Activated CD8-positive, alpha-beta memory T cell treated with anti-CD3 and anti-CD28 coated beads for 48 hours (primary cell): ENCODE measurements around the gene AKT1.
A peak's percentile ranks its signal among the peaks of the same experiment; 100 is the strongest.
"Not testable (repeated sequence)": the region's sequence is repeated elsewhere in the genome, so short reads cannot be mapped to it uniquely, and the experiment has no call there.

Experiments used
- DNase-seq, 3 experiments: peaks; one replicate each; pipeline ENCODE4 v3.0.0-alpha.2; 2020; ENCODE audit warnings: low read depth in 2 of 3, low spot score in 2 of 3

The AKT1 gene

DNA sequence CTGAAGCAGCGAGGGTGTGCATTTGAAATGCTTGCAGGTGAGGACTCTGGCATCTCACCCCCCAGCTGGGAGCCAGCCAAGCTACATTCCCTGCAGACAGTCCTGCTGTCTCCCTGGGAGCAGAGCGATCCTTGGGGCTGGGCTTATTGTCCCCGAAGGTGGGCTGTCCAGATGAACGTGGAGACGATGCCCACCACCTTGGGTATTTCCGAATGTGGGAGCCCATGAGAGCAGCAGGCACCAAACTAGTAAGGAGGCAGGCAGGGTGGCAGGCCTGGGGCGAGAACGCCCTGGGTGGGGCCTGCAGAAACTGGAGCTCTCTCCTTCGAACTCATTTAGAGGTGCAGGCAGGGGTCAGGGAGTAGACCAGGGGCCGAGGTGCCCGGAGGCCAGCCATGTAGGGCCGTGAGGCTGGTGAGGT, 23.8 kb upstream of the AKT1 start:
- no peak for DNase-seq

DNA sequence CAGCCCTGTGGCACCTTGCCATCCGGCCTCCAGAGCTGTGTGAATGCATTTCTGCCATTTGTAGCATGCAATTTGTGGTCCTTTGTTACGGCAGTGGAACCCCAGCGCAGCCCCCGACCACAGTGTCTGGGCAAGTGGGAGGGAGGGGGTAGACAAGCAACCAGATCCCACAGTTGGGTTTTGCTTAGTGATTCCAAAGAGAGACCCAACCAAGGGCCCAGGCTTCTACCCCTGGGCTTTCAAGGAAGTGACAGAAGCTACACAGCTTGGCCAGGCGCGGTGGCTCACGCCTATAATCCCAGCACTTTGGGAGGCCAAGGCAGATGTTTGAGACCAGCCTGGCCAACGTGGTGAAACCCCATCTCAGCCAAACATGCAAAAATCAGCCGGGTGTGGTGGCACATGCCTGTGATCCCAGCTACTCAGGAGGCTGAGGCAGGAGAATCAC, 23.2 kb upstream of the AKT1 start:
- DNase-seq = no peak

DNA sequence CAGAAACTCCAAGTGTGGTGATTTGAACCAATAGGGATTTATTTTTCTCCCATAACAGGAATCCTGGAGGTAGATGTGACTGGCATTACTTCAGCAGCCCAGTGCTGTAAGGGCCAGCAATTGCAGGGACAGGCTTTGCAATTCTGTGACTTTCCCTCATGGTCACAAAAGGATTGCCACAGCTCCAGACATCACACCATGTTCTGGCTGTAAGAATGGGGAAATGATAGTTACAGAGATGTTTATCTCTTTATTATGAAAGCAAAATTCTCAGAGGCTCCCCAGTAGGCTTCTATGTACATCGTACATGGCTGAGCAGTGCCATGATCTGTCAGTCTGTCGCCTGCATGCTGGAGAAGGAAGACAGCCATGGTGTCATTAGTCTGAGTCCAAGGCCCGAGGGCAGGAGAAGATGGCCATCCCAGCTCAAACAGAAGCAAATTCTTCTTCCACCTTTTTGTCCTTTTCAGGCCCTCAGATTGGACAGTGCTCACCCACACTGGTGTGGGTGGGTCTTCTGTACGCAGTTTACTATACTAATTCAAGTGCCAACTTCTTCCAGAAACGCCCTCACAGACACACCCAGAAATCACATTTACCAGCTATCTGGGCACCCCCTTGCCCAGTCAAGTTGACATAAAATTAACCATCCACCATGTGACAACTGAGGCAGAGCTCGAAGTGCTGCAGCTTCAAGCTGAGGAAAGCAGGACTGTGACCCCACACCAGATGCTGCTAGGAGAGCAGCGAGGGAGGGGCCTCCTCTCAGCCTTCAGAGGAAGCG, 22.6 kb upstream of the AKT1 start:
- no peak for DNase-seq

DNA sequence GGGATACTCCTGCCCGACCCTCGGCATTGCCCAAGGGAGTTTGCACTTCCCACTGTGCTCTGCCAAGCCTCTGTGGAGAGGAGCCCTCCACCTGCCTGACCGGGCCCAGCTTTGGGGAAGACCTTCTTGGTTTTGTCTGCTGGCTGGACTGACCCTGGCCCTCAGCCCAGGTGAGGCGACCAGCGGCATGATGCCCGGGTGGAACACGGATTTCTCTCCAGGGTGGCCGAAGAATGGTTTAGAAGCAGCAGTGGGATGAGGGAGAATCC, 21.0 kb upstream of the AKT1 start:
- DNase-seq = no peak

DNA sequence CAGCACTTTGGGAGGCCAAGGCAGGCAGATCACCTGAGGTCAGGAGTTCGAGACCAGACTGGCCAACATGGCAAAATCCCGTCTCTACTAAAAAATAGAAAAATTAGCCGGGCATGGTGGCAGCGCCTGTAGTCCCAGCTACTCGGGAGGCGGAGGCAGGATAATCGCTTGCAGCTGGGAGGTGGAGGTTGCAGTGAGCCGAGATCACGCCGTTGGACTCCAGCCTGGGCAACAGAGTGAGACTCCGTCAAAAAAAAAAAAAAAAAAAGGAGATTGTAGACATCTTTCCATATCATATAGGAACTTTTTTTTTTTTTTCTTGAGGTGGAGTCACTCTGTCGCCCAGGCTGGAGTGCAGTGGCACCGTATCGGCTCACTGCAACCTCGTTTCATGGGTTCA, 19.2 kb upstream of the AKT1 start:
- DNase-seq = not testable (repeated sequence)

DNA sequence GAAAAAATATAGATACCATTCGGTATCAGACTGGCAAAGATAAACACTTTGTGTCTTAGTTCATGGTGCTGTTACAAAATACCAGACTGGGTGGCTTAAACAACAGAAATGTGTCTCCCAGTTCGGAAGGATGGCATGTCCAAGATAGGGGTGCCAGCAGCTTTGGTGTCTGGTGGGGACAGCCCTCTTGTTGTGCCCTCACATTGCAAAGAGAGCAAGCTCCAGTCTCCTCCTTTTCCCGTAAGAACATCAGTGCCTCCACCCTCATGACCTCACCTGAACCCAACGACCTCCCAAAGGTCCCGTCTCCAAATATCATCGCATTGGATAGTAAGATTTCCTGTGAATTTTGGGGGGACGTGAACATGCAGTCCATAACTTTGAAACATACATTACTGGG, 17.7 kb upstream of the AKT1 start:
- DNase-seq = no peak

DNA sequence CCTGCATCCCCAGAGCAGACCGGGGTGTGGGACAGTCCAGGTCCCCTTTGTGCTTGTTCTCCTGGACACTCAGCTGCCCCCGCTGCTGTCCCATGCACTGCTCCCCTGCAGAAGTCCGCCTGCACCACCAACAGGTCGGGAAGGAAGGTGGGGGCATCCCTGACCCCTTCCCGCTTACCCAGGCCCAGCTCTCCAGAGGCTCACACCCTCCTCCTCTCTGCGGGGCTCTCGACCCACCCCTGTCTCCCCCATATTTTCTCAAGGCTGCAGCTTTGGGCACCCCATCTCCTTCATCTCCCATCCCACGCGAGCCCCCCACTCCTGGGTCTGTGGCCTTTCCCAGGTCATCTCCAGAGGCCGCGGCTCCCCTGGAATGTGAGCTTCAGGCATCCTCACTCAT, 14.8 kb upstream of the AKT1 start:
- no peak for DNase-seq

DNA sequence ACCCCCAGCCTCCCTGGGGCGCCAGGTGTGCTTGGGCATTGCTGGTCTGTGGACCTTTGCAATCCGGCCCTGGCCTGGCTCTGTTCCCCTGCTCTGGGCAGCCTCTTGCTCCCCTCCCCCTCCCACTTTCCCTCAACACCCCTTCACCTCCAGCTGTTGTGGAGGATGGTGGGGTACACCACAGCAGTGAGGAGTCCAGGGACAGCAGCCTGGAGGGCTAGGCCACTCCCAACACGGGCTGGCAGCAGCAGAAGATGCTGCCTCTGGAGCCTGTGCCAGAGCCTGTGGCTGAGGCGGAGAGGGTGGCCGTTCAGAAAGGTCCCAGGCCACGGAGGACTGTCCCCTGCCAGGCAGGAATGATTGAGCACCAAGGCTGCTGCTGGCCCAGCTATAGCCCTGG, 12.9 kb upstream of the AKT1 start:
- DNase-seq = no peak

DNA sequence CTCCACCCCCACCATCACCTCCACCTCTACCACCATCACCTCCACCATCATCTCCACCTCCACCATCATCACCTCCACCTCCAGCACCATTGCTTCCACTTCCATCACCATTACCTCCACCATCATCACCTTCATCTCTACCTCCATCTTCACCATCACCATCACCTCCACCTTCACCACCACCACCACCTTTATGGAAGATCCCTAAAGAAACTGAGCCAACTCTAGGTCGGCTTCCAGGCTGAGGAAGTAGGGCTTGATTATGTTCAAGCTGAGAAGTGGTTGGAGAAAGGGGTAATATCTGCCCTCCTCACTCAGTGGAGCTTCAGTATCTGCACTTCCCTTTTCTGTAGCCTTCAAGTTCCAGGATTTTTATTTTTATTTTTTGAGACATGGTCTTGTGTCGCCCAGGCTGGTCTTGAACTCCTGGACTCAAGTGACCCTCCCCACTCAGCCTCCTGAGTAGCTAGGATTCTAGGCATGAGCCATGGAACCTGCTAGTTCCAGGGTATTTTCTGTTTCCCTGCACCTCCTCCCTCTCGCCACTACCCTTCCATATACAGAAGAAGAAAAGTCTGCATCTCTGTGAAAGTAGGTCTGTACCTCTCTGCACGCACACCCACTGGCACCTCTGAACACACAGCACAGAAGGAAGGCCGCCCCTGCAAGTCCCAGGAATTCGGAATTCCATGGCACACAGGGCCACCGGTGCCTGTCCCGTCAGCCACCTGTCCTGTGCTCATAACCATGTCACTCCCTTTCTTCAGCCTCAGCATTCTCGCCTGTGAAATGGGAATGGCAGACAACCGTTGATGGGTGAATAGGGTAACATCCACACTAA, 11.3 kb upstream of the AKT1 start:
- DNase-seq = no peak

DNA sequence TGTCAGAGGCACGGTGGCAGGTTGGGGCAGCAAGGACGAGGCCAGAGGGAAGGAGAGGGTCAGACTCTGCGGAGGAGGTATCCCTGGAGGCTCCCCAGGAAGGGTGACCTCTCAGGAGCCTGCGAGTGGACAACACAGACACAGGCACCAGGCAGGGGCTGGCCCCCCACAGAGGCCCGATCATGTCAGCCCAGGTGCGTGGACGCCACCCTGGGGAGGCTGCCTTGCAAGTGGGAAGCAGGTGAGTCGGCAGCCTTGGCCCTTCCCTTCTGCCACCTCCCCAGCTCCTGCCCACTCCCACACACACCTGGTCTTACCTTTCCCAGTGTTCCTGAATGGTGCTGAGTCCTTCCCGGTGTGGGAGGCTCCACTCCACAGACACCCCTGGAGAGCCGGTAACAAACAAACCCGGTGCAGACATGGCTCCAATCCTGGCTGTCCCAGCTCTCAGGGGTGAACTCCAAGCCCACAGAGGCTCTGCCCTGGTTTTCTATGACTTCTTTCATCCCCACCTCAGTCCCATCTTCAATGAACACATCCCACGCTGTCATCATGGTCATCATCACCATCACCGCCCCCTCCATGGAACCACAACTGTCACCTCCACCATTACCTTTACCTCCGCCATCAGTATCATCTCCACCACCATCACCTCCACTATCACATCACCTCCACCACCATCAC, 10.5 kb upstream of the AKT1 start:
- no peak for DNase-seq

DNA sequence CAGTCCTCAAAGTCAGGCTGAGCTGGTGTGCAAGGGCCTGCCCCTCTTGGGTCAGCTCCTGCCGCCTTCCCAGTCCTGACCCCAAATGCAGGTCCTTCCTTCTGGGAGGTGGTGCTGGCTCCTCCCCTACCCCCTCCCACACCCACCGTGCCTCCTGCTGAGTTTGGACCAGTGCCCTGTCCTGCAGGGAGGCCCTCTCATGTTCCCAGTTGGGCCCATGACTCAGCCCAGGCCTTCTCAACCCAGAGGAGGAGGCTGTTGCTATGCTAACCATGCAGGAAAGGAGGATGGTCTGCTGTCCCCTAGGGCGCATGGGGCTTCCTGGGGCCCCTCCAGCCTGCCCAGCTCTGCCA, 9.8 kb upstream of the AKT1 start:
- no peak for DNase-seq

DNA sequence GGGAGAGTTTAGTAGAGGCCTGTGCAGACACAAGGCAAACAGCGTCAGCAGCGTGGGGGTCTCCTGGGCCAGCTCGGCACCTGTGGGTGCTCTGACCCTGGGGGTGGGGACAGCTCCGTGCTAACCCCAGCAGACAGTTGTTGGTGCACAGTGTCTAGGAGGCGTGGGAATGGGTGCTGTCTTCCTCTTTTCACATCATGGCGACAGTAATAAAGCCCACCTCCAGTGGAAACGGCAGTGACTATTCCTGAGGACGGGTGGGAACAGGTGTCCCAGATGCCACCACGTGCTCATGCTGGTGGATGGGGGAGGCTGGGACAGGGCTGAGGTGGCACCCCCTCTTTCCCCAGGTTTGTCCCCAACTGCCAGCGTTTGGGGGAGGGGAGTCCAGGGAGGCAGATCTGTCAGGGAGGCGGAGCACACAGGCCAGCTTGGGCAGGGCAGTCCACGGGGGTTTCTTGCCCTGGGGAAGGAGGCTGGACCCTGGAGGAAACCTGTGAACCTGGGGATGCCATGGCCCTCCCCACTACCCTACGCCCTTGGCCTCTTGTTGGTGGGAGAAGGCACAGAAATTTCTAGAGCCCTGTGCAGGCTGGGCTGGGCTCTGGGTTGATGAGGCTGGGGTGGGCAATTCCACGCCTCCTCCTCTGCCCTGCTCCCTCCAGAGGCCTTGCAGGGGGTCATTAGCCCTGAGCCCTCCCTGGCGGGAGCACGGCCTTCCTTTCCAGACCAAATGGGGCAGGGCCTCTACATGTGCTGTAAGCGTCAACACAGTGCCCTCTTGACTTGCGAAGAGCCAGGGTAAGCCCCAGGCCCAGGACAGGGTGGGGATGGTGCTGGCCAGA, 9.2 kb upstream of the AKT1 start:
- DNase-seq = no peak

DNA sequence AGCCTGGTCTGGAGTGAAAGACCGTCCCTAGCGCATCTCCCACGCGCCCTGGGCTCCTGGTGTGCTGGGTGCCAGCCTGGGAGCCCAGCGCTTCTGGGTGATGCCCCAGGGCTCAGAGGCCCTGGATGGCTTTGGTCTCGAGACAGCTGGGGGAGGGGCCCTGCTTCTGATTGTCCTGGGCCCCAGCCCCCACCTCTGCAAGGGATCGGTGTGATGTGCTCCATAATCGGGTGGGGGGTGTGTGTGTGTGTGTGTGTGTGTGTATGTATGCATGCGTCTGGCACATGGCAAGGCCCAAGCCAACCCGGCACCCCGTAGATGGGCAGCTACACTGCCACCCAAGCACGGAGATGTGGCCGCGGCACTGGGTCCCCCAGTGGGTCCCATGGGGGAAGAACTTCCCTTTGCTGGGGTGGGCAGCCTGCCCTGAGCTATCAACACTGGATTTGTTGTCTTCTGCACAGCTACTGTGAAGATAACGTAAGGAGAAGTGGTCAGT, 8.4 kb upstream of the AKT1 start:
- no peak for DNase-seq

DNA sequence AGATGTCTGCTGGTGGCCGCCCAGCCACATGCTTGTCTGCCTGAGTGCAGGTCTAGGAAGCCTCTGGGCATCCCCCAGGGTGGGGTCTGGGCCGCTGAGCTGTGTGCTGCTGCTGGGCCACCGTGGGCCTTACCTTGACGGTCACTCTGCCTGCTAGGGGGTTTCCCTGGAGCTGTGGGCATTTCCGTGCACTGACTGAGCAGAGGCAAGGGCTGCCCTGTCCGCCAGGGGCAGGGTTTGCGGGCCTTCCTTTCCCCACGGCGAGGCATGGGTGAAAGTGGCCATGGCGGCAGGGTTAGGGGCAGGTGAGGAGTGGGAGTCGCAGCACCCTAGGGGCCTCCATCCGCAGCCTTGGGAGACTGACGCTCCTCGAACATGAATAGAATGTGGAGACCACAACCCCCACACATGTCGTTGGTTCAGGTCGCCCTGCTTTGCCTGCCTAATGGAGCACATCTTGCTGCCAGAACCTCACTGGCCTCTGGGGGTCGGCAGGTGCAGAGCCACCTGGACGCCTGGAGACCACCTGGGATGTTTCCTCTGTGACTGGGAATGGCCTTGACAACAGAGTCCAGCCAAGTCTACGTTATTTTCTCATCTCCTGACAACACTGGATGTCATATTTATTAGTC, 7.8 kb upstream of the AKT1 start:
- no peak for DNase-seq

DNA sequence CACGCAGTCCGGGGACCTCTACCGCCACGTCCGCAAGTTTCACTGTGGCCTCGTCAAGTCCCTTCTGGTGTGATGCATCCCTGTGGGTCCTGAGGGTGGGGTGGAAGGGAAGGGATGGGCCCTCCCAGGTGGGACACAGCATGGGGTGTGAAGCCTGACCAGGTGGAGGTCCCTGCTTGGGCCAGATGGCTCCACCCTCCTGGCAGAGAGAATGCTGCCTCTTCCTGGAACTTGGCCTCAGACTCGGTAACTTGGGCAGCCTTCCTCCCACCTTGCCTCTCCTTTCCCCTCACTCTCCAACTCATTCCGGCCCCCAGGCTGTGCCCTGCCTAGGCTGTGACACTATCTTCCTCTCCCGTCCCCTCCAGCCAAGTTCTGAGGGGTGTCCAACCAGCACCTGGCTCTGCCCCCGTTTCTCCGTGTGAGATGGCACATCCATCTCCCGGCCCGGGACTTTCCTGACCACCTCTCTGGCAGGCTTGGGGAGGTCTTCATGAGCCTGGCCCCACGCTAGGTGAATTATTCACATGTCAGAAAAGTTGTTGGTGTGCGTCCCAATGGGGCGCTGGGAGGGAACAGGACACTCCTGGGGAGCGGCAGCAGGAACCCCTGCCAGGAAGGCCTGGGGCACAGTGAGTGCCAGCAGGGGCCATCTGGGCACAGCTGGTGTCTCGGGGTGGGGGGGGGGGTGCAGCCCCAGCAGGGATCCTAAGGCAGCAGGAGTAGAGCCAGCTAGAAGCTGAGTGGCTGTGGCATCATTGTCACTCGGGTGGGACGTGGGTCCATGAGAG, 7.0 kb upstream of the AKT1 start:
- DNase-seq = no peak

DNA sequence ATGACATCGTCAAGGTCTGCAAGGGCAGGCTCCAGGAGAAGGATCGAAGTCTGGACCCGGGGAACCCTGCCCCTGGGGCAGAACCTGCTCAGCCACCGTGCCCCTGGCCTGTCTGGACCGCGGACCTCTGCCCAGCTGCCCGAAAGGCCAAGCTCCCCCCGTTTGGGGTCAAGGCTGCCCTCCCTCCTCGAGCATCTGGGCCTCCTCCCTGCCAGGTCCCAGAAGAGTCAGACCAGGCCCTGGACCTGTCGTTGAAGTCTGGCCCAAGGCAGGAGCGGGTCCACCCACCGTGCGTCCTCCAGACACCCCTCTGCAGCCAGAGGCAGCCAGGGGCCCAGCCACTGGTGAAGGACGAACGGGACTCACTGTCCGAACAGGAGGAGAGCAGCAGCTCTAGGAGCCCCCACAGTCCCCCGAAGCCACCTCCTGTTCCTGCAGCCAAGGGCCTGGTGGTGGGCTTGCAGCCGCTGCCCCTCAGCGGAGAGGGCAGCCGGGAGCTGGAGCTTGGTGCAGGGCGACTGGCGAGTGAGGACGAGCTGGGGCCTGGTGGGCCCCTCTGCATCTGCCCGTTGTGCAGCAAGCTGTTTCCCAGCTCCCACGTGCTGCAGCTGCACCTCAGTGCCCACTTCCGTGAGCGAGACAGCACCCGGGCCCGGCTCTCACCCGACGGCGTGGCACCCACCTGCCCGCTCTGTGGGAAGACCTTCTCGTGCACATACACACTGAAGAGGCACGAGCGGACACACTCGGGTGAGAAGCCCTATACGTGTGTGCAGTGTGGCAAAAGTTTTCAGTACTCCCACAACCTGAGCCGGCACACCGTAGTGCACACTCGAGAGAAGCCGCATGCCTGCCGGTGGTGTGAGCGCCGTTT, 6.2 kb upstream of the AKT1 start:
- no peak for DNase-seq

DNA sequence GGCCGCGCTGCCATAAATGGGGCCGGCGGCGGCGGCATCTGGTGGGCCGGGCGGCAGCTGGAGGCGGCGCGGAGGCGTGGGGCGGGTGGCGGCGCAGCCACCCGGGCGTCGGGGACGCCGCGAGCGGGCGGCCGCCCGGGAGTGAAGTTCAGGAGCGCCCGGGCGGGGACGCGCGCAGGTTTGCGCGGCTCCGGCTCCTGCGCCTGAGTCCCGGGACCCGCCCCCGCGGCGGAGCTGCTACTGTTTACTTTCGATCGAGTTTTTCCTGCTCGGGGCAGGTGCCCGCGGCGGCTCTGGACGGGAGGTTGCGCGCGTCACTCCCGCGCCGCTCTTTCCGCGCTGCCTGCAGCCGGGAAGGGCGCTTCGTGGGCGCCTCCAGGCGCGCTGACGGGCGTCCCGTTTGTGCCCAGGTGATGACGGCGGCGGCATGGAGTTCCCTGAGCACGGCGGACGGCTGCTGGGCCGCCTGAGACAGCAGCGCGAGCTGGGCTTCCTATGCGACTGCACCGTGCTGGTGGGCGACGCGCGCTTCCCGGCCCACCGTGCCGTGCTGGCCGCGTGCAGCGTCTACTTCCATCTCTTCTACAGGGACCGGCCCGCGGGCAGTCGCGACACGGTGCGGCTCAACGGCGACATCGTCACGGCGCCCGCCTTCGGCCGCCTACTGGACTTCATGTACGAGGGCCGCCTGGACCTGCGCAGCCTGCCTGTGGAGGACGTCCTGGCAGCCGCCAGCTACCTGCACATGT, 5.4 kb upstream of the AKT1 start, which contains the start of gene ZBTB42:
ZBTB42 (plus strand) TSS at position 331 of the 749 bp plus-strand sequence; CDS start at position 428, 97 bp downstream.
- DNase-seq = peak in 1 of 3 experiments; percentile 27
